Measurements from ENCODE around the gene TUBA4A. TPM values are rescaled to one million over a fixed set of nuclear protein-coding genes. Genes with fewer than 3 reads are reported as not detected.

Gene TUBA4A
- total and polyA plus RNA-seq, 10 of the 15 experiments (the other 5 are each of a cell fraction or from before 2014, with no cell fraction given) = 58.2 to 325 (median 134) TPM

GRCh38 chr2:219294356-219295351, 40.9 kb upstream of the TUBA4A start (continued):
- TF ChIP-seq NKRF (conservative IDR thresholded peaks at IDR 0.05) (peak; percentile 81), IRF4 (IDR thresholded peaks at IDR 0.05; ENCODE audit: low read depth, low read length) (no peak; the same call in 1 of the 2 replicates), ZNF687 (IDR thresholded peaks at IDR 0.05) (peak; percentile 87), MAX (IDR thresholded peaks at IDR 0.05; ENCODE audit: low read depth, low read length) (peak; percentile 91), NRF1 (conservative IDR thresholded peaks at IDR 0.05; ENCODE audit: low read depth, low read length) (no peak), GATAD2B (conservative IDR thresholded peaks at IDR 0.05; ENCODE audit: low read depth) (peak; percentile 99), MYB (IDR thresholded peaks at IDR 0.05; ENCODE audit: borderline replicate concordance, low read depth, low read length) (no peak), MTA2 (IDR thresholded peaks at IDR 0.05; ENCODE audit: low read depth) (no peak), RAD51 (IDR thresholded peaks at IDR 0.05) (no peak), CEBPB (IDR thresholded peaks at IDR 0.05; ENCODE audit: borderline replicate concordance in 1 of 2, low read depth in 2 of 2, low read length in 2 of 2) (no peak), SUPT20H (IDR thresholded peaks at IDR 0.05; ENCODE audit: borderline replicate concordance, control insufficient read depth, low read depth, low read length) (no peak), E2F4 (IDR thresholded peaks at IDR 0.05; ENCODE audit: low read depth, low read length) (no peak), HSF1 (IDR thresholded peaks at IDR 0.05; ENCODE audit: low read depth, low read length) (no peak), BRCA1 (IDR thresholded peaks at IDR 0.05; ENCODE audit: low read depth, low read length) (no peak), CBFB (IDR thresholded peaks at IDR 0.05; ENCODE audit: low read depth) (no peak), TARDBP (IDR thresholded peaks at IDR 0.05; ENCODE audit: borderline replicate concordance) (peak; percentile 53; the same call in 1 of the 2 replicates), ZZZ3 (IDR thresholded peaks at IDR 0.05; ENCODE audit: control insufficient read depth, insufficient read length, low read depth) (no peak), MEF2B (IDR thresholded peaks at IDR 0.05; ENCODE audit: partially characterized antibody, poor library complexity, severe bottlenecking) (peak; percentile 27)
- TF ChIP-seq, protein P1, sequence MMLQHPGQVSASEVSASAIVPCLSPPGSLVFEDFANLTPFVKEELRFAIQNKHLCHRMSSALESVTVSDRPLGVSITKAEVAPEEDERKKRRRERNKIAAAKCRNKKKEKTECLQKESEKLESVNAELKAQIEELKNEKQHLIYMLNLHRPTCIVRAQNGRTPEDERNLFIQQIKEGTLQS (IDR thresholded peaks at IDR 0.05; ENCODE audit: borderline replicate concordance, extremely low read depth, low read depth, low read length) = peak; percentile 51; the same call in 1 of the 2 replicates

Measured in GM12878 (cell line).